Prostate gland (tissue), 2 donors: Measurements from ENCODE around the gene TTC34.
"Not testable (repeated sequence)": the region's sequence is repeated elsewhere in the genome, so short reads cannot be mapped to it uniquely, and the experiment has no call there.

ENCODE experiments used
- POLR2A ChIP-seq: fragments of 450-650 bp; IDR thresholded peaks from one replicate; pipeline ENCODE4 v1.6.1; 2016; ENCODE audit warnings: antibody characterized with exemption, mild to moderate bottlenecking
- POLR2AphosphoS5 ChIP-seq: sonication (generic); formaldehyde crosslinking; IDR thresholded peaks from one replicate; pipeline ENCODE4 v1.6.1; 2017; ENCODE audit warnings: antibody characterized with exemption
- TF ChIP-seq, protein P1 (sequence below), 4 experiments: fragments of 200-600 bp in 2 of 4; fragments of 450-650 bp in 2 of 4; sonication (generic) in 2 of 4; IDR thresholded peaks; 1 replicate in 3 of 4; 2 replicates in 1 of 4; pipeline ENCODE4 v1.5.1; 2016 to 2019; ENCODE audit warnings: antibody characterized with exemption in 4 of 4, mild to moderate bottlenecking in 2 of 4, moderate library complexity in 2 of 4

DNA sequence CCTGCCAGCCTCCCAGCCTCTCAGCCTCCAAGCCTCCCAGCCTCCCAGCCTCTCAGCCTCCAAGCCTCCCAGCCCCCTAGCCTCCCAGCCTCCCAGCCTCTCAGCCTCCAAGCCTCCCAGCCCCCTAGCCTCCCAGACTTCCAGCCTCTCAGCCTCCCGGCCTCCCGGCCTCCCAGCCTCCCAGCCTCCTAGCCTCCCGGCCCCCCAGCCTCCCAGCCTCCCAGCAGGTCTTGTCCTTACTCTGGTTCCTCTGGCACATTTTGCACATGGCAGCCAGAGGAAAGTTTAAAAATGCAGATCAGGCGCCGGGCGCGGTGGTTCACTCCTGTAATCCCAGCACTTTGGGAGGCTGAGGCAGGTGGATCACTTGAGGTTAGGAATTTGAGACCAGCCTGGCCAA is 2.5 kb downstream of the TTC34 start:
- TF ChIP-seq, protein P1, sequence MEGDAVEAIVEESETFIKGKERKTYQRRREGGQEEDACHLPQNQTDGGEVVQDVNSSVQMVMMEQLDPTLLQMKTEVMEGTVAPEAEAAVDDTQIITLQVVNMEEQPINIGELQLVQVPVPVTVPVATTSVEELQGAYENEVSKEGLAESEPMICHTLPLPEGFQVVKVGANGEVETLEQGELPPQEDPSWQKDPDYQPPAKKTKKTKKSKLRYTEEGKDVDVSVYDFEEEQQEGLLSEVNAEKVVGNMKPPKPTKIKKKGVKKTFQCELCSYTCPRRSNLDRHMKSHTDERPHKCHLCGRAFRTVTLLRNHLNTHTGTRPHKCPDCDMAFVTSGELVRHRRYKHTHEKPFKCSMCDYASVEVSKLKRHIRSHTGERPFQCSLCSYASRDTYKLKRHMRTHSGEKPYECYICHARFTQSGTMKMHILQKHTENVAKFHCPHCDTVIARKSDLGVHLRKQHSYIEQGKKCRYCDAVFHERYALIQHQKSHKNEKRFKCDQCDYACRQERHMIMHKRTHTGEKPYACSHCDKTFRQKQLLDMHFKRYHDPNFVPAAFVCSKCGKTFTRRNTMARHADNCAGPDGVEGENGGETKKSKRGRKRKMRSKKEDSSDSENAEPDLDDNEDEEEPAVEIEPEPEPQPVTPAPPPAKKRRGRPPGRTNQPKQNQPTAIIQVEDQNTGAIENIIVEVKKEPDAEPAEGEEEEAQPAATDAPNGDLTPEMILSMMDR (IDR thresholded peaks at IDR 0.05) = not testable (repeated sequence)
- TF ChIP-seq POLR2A, POLR2AphosphoS5: not testable (repeated sequence)
